HG03432 (cell line): ENCODE measurements around the gene RYK.
"Not testable (repeated sequence)": the region's sequence is repeated elsewhere in the genome, so short reads cannot be mapped to it uniquely, and the experiment has no call there.

Experiments
- ATAC-seq: cut with Tn5 transposase; IDR thresholded peaks from one replicate; pipeline ENCODE4 v1.9.1; 2021; ENCODE audit warnings: mild to moderate bottlenecking, moderate library complexity; ENCODE audit not compliant: unreplicated experiment

RYK gene

GRCh38 chr3:134222835-134223234 lies 27.8 kb downstream of the RYK start:
- ATAC-seq = no peak

GRCh38 chr3:134216851-134217250 lies 33.8 kb downstream of the RYK start:
- no peak for ATAC-seq

GRCh38 chr3:134216191-134216764 lies 34.4 kb downstream of the RYK start:
- no peak for ATAC-seq

GRCh38 chr3:134214239-134214638 lies 36.4 kb downstream of the RYK start:
- ATAC-seq = peak; percentile 43

- no peak for ATAC-seq
Measured at GRCh38 chr3:134212967-134213665, 37.5 kb downstream of the RYK start.

GRCh38 chr3:134211797-134212196 lies 38.9 kb downstream of the RYK start:
- peak; percentile 58 for ATAC-seq

- no peak for ATAC-seq
Measured at GRCh38 chr3:134205451-134205850, 45.2 kb downstream of the RYK start.

- ATAC-seq = no peak
Measured at GRCh38 chr3:134201201-134202130, 49.2 kb downstream of the RYK start.

- not testable (repeated sequence) for ATAC-seq
Measured at GRCh38 chr3:134199880-134200279, 50.8 kb downstream of the RYK start.

- no peak for ATAC-seq
Measured at GRCh38 chr3:134199240-134199639, 51.4 kb downstream of the RYK start.

GRCh38 chr3:134198414-134198813 lies 52.2 kb downstream of the RYK start:
- ATAC-seq = no peak

- ATAC-seq = peak; percentile 69
Measured at GRCh38 chr3:134197681-134198261, 52.9 kb downstream of the RYK start.

GRCh38 chr3:134194247-134194646 lies 56.4 kb downstream of the RYK start:
- ATAC-seq = no peak

- no peak for ATAC-seq
Measured at GRCh38 chr3:134190250-134190649, 60.4 kb downstream of the RYK start.

GRCh38 chr3:134189849-134190248 lies 60.8 kb downstream of the RYK start:
- no peak for ATAC-seq

GRCh38 chr3:134186391-134186790 lies 64.3 kb downstream of the RYK start:
- ATAC-seq = no peak

GRCh38 chr3:134180761-134181160 lies 69.9 kb downstream of the RYK start:
- ATAC-seq = no peak

- no peak for ATAC-seq
Measured at GRCh38 chr3:134179508-134179907, 71.2 kb downstream of the RYK start.

- no peak for ATAC-seq
Measured at GRCh38 chr3:134163096-134163495, 87.6 kb downstream of the RYK start.

GRCh38 chr3:134161898-134162615 lies 88.6 kb downstream of the RYK start:
- no peak for ATAC-seq

GRCh38 chr3:134155446-134155845 lies 95.2 kb downstream of the RYK start:
- ATAC-seq = no peak
